T-helper 2 cell (primary cell): ENCODE results near the gene ATRAID.
"Not testable (repeated sequence)": the region's sequence is repeated elsewhere in the genome, so short reads cannot be mapped to it uniquely, and the experiment has no call there.

Experiments used
- DNase-seq, 5 experiments: peaks; one replicate each; pipeline versions ENCODE4 v3.0.0 to v3.0.0-alpha.2; 2012 to 2022

The ATRAID gene

GRCh38 chr2:27194538-27195354 lies 17.1 kb upstream of the ATRAID start:
- no peak for DNase-seq

DNA sequence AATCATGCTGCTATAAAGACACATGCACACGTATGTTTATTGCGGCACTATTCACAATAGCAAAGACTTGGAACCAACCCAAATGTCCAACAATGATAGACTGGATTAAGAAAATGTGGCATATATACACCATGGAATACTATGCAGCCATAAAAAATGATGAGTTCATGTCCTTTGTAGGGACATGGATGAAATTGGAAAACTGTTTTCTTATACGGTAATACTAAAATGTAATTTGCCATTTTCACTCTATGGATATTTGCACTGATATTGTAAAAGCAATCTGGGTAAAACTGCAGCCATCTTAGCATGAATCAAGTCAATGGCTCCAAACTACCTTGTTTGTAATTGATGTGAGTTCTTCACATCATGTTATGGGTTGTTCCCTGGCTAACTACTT lies 16.0 kb upstream of the ATRAID start:
- DNase-seq = not testable (repeated sequence)

GRCh38 chr2:27198068-27198467 lies 13.8 kb upstream of the ATRAID start:
- DNase-seq = not testable (repeated sequence)

- no peak for DNase-seq
These were observed 13.2 kb upstream of the ATRAID start for GRCh38 chr2:27198627-27199026.

DNA sequence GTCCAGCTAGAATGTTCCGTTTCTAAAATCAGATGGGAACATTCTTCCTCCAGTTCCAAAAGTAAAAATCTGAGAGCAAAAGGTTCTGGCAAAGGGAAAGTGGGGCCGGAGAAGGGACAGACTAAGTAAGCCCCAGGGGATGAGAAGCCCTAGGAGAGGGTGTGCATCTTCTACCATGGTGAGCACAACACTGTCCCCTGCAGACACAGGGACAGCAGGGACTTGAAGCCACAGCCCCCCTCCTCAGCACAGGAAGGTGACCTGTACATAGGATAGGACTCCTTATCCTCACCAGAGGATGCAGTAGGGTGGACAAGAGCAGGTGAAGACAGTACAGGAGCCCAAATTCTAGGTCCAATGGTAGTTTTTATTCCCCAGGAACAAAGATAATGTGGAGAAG lies 12.6 kb upstream of the ATRAID start:
- DNase-seq = no peak

DNA sequence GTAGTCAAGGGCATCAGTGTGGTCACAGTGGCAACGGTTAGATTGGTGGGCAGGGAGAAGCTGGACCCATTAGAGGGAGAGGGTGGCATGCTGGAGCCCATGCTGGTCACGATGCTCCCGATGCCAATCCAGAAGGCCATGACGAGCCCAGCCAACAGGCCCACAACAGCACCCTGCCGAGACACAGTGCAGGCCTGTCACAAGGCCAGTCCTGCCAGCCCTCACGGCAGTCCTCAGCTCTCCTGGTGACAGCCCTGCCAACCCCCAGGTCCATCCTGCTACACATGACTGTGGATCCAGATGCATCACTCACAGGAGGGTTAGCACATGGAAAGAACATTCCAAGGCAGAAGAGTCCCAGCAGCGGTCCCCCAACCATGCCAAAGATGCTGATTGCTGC lies 10.2 kb upstream of the ATRAID start:
- DNase-seq = no peak

DNA sequence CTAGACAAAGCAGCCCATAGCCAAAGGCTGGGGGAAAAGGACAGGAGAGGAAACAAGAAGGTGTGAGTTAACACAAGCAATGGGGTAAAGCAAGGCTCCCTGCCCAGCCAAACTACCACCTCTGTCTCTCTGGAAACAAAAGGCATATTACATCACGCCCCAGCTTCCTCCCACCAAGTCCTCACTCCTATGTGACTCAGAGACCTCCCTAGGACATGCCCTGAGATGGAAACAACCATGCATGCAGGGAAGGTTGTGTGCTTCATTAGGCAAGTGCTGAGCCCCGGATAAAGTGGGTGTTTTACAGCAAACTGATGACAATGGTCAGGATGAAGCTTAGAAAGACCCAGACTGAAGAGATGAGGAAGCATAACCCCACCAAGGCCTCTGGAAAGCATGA lies 9.0 kb upstream of the ATRAID start:
- DNase-seq = no peak

GRCh38 chr2:27203741-27204140 lies 8.1 kb upstream of the ATRAID start:
- DNase-seq = no peak

DNA sequence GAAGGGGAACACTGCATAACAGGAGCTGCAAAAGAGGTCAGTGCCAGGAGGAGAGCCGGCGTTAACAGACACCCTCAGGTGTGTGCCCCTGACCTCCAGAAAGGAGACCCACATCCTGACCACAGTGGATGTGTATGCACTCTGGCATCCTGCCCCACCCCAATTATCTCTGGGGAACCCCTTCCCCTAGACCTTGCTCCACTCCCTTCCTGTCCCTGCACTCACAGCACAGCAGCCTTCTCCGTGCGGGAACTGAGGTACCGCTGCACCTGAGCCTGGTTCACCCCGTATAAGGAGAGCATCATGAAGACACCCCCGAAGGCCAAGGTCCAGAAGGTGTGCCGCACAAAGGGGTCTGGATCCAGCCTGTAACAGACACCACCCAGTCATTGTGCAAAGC lies 7.3 kb upstream of the ATRAID start:
- DNase-seq = peak in 1 of 5 experiments; percentile 19

- no peak for DNase-seq
These were observed 6.6 kb upstream of the ATRAID start for GRCh38 chr2:27205206-27205605.

- no peak for DNase-seq
These were observed 5.5 kb upstream of the ATRAID start for GRCh38 chr2:27206346-27206745.

DNA sequence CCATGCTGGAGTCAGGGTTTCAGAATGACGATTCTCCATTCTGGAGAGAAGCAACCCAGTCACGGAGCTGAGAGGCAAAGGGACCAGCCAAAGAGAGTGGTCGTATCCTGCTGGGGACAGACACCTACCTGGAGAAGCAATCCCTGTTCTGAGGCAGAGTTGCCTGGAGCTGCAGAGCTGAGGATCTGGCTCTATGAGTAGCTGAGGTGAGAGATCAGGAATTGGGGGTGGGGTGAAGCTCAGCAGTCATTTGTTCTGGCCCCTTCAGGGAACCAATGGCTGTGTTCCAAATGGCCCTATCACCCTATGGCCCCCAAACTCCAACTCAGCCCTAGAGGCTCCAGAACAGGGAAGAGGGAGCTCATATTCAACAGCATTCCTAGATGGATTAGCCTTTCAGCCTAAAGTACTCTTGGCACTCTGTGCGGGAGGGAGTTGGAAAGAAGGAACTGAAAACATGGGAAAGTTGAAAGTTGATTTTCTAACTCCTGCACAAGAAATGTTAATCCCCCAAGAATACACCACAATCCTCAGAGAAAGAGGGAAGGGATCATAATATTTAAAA lies 3.3 kb upstream of the ATRAID start:
- DNase-seq = no peak

DNA sequence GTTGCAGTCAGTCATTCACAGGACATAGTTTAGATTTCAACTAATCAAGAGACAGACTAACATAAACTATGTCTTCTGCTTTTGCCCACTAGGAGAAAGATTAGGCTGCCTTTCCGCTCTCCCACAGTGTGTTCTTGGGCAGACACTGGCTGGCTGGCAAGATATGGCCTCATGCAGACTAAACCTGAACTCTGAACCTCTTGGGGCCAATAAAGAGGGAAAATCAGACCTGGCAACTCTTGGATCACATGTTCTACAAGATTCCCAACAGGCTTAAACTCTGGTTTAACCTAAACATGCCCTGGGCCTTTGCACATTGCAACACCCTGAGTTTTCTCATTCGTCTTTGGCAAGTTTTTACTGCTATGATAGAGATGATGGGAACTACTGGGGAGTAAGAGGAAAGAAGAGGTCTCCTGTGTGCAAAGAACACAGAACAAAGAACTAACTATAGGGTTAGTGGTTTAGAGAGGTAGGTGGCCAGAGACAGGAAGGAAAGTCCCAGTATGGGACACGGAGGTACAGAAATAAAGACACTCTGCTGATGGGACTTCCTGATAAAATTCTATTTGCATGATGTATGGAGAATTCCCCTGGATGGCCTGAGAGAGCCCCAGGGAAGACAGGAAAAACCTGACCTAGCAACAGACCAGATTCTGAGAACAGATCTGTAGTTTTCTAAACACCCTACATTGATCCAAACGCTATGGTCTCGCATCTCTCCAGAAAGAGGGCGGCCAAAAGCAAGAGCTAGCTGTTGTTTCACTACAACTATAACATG lies 2.0 kb upstream of the ATRAID start:
- no peak for DNase-seq

DNA sequence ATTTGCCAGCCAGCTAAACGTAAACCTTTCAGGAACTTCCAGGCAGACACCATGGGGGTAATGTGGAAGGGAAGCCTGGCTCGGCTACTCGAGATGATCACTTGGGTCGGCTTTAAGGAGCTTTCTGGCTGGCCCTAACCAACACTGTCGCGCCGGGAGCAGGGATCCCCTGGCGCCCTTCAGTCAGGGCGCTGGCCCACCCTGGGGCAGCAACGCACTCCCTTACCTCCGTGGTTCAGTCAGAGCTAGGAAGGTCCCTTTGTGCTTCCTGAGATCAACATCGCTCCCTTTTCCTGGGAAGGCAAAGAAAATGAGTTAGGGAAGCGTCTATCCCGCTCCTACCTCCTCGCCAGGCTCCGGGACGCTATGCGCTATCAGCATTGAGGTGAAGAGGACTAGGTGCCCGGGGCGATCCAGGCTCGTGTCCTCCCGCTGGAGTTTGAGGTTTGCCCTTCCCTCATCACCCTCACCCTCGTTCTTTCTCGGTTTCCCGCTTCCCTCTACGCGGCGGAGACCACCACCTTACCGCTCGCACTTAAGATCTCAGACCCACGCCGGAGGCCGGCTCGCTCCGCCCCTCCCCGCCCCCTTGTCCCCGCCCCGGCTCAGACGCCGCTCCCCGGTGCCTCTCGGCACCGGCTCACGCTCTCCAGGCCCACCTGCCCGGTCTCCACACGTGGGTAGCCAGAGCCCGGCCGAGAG lies 449 bp upstream of the ATRAID start:
- DNase-seq = no peak

DNA sequence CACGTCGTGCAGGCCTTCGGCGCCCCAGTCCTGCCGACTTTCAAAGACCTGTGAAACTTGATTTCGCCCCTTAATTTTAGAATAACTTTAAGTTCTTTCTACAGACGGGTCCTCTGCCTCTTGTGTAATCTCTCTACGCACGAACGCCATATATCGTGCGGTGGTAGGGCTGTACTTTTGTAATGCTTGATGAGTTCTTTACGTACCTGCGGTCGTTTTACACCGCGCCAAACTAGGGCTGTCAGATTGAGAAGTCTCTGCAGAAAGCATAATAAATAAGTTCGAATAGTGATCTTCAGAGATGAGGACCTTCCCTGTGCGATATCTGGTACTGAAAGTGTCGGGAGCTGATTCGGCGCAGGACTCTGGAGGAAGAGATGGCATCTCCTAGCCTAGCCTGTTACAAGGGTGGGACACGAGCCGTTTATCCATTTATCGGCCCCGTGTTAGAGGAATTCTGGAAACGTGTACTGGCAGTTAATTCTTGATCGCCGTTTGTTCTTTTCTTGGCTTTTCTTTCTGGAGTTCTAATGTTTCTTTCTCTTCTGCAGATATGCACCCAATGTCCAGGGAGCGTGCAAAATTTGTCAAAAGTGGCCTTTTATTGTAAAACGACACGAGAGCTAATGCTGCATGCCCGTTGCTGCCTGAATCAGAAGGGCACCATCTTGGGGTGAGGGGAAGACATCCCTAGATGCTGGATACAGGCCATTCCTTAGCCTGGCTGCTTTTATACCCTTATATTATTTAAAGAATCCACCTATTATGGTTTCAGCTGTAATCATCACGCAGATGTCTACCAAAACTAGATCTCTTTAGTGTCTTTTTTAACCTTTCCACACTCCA lies 1.0 kb downstream of the ATRAID start:
- DNase-seq = peak in 4 of 5 experiments; percentile 15 to 88 (median 60)

DNA sequence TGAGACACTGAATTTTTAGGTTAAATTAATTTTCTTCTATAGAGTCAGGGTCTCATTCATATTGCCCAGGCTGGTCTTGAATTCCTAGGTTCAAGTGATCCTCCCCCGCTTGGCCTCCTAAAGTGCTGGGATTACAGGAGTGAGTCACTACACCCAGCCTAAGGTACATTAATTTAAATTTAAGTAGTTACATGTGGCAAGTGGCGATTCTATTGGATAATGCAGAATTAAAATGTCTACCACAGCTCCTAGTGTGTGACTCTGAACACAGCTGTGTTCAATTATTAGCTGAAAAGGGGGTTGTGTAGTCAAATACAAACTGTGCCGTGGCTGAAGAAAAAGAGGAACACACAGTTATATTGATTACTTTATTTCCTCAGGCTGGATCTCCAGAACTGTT lies 3.1 kb downstream of the ATRAID start:
- DNase-seq = no peak

DNA sequence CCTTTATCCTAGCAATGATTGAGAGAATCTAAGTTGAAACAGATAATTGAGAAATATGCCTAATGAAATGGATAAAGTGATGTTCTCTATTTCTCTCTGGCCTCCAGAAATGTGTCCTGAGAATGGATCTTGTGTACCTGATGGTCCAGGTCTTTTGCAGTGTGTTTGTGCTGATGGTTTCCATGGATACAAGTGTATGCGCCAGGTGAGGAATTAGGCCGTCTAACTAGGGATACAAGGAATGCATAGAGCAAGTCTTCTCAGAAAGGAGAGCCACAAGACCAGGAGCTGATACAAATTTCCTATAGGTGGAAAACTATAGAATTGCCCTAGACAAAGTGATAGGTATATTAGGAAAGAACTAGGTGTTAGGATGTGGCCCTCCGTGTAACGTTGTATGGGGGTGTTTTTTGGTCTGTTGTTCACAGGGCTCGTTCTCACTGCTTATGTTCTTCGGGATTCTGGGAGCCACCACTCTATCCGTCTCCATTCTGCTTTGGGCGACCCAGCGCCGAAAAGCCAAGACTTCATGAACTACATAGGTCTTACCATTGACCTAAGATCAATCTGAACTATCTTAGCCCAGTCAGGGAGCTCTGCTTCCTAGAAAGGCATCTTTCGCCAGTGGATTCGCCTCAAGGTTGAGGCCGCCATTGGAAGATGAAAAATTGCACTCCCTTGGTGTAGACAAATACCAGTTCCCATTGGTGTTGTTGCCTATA lies 4.7 kb downstream of the ATRAID start:
- DNase-seq = no peak

DNA sequence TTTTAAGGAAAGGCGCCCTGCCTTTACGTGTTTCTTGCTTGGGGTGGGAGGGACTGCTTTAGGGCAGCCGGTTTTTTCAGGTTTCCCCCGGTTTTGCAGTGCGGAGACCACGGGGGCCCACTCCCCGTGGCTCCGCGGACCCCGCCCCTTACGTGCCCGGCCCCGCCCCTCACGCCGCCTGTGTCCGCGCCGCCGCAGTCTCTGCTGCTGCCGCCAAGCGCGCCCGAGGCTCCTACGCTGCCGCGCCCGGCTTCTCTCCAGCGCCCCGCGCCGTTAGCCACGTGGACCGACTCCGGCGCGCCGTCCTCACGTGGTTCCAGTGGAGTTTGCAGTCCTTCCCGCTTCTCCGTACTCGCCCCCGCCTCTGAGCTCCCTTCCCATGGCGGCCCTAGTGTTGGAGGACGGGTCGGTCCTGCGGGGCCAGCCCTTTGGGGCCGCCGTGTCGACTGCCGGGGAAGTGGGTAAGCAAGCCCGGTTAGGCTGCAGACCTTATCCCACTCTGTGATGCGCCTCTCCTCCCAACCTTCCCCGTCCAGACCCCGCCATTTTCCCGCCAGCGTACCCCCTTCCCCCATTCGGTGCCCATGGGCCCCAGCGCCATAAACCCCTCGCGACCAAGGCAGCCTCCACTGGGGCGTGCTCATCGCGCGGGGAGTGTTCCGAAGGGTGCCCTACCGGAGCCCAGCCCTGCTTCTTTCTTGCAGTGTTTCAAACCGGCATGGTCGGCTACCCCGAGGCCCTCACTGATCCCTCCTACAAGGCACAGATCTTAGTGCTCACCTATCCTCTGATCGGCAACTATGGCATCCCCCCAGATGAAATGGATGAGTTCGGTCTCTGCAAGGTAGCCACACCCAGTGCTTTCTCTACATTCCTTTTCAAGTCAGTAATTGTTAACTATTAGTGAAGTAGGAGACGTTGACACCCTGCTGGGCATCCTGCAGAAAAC lies 5.6 kb downstream of the ATRAID start, which contains the start of gene CAD:
TSS of gene CAD (plus strand) at position 197 of the 949 bp plus-strand sequence. CDS start at position 380, 183 bp downstream.
- DNase-seq = peak; percentile 72 to 92 (median 82)

GRCh38 chr2:27218614-27219013 lies 6.8 kb downstream of the ATRAID start:
- DNase-seq = no peak

DNA sequence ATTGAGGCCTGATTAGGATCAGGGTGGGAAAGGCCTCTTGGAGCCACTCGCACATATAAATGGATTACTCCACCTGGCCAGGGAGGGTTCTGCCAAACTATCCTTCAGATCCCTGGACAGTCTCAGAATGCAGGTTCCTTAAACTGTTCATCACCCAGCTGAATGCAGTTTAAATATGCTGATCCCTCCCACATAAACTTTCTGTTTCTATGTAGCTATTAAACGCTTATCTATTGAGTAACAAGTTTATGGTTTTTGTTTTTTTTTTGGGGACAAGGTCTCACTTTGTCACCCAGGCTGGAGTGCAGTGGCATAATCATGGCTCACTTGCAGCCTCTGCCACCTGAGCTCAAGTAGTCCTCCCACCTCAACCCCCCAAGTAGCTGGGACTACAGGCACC lies 7.2 kb downstream of the ATRAID start:
- DNase-seq = no peak
